Liver (tissue), 9 donors: Measurements from ENCODE around the gene ANKRD16. TPM values are rescaled to one million over a fixed set of nuclear protein-coding genes. Genes with fewer than 3 reads are reported as not detected.

Source experiments
- DNase-seq: peaks from one replicate; pipeline ENCODE4 v3.0.0-alpha.2; 2017; ENCODE audit warnings: low spot score
- H3K27ac ChIP-seq, 2 donors: one replicate each; pipeline ENCODE4 v1.7.0; 2013; ENCODE audit warnings: inconsistent platforms in 2 of 2, low read length in 2 of 2, control low read depth in 1 of 2, low read depth in 1 of 2, mild to moderate bottlenecking in 1 of 2
- H3K27me3 ChIP-seq, 4 donors: one replicate each; pipeline versions ENCODE4 v1.6.1 to v1.7.0; 2013; ENCODE audit warnings: low read length in 3 of 4, inconsistent platforms in 1 of 4, mild to moderate bottlenecking in 1 of 4, moderate library complexity in 1 of 4; ENCODE audit not compliant: control insufficient read depth in 4 of 4, insufficient read depth in 4 of 4
- H3K36me3 ChIP-seq, 4 donors: one replicate each; pipeline versions ENCODE4 v1.6.1 to v1.7.0; 2013; ENCODE audit warnings: low read length in 3 of 4, mild to moderate bottlenecking in 3 of 4, low read depth in 1 of 4, moderate library complexity in 1 of 4; ENCODE audit not compliant: control insufficient read depth in 4 of 4, insufficient read depth in 3 of 4
- H3K4me1 ChIP-seq, 4 donors: one replicate each; pipeline versions ENCODE4 v1.6.1 to v1.7.0; 2013; ENCODE audit warnings: low read length in 3 of 4, mild to moderate bottlenecking in 3 of 4, moderate library complexity in 1 of 4; ENCODE audit not compliant: control insufficient read depth in 4 of 4, insufficient read depth in 4 of 4
- H3K4me3 ChIP-seq, 3 donors: one replicate each; pipeline versions ENCODE4 v1.6.1 to v1.7.0; 2013; ENCODE audit warnings: low read length in 3 of 3, control low read depth in 1 of 3, low read depth in 1 of 3, mild to moderate bottlenecking in 1 of 3
- H3K9ac ChIP-seq, 2 donors: one replicate each; pipeline ENCODE4 v1.7.0; 2013; ENCODE audit warnings: low read length in 2 of 2, mild to moderate bottlenecking in 2 of 2, moderate library complexity in 2 of 2, control low read depth in 1 of 2, low read depth in 1 of 2
- H3K9me3 ChIP-seq, 4 donors: one replicate each; pipeline versions ENCODE4 v1.6.1 to v1.7.0; 2013; ENCODE audit warnings: low read length in 3 of 4; ENCODE audit not compliant: control insufficient read depth in 4 of 4
- ATF3 ChIP-seq: IDR thresholded peaks from 2 replicates; pipeline ENCODE4 v1.6.1; 2016; ENCODE audit warnings: antibody characterized with exemption
- CTCF ChIP-seq: fragments of 150-350 bp; IDR thresholded peaks from 2 replicates; pipeline ENCODE4 v1.5.1; 2017; ENCODE audit warnings: improper control_type of control experiment, low read depth, low read length; ENCODE audit not compliant: missing input control
- EGR1 ChIP-seq, 2 donors: IDR thresholded peaks; 2 replicates each; pipeline ENCODE4 v1.6.1; 2016 to 2018; ENCODE audit warnings: antibody characterized with exemption in 2 of 2, low read depth in 2 of 2
- FOXA1 ChIP-seq: IDR thresholded peaks from 2 replicates; pipeline ENCODE4 v1.6.1; 2016; ENCODE audit warnings: antibody characterized with exemption
- FOXA2 ChIP-seq: IDR thresholded peaks from 2 replicates; pipeline ENCODE4 v1.6.1; 2016; ENCODE audit warnings: antibody characterized with exemption
- GABPA ChIP-seq, 2 donors: IDR thresholded peaks in 1 of 2; conservative IDR thresholded peaks in 1 of 2; 2 replicates each; pipeline ENCODE4 v1.6.1; 2016; ENCODE audit warnings: antibody characterized with exemption in 2 of 2, mild to moderate bottlenecking in 1 of 2, moderate library complexity in 1 of 2
- HNF4A ChIP-seq, 2 donors: conservative IDR thresholded peaks; 2 replicates each; pipeline ENCODE4 v1.6.1; 2016; ENCODE audit warnings: antibody characterized with exemption in 2 of 2, mild to moderate bottlenecking in 2 of 2
- HNF4G ChIP-seq: IDR thresholded peaks from 2 replicates; pipeline ENCODE4 v1.6.1; 2016; ENCODE audit warnings: antibody characterized with exemption
- JUND ChIP-seq, 2 donors: IDR thresholded peaks; 2 replicates each; pipeline ENCODE4 v1.6.1; 2016; ENCODE audit warnings: antibody characterized with exemption in 2 of 2
- MAX ChIP-seq: IDR thresholded peaks from 2 replicates; pipeline ENCODE4 v1.6.1; 2016; ENCODE audit warnings: antibody characterized with exemption
- NR2F2 ChIP-seq: IDR thresholded peaks from 2 replicates; pipeline ENCODE4 v1.6.1; 2016; ENCODE audit warnings: antibody characterized with exemption
- RAD21 ChIP-seq, 2 donors: IDR thresholded peaks; 2 replicates each; pipeline ENCODE4 v1.6.1; 2016; ENCODE audit warnings: antibody characterized with exemption in 2 of 2, mild to moderate bottlenecking in 2 of 2
- REST ChIP-seq: IDR thresholded peaks from 2 replicates; pipeline ENCODE4 v1.6.1; 2016; ENCODE audit warnings: antibody characterized with exemption, mild to moderate bottlenecking
- TAF1 ChIP-seq: conservative IDR thresholded peaks from 2 replicates; pipeline ENCODE4 v1.6.1; 2016; ENCODE audit warnings: antibody characterized with exemption, mild to moderate bottlenecking
- YY1 ChIP-seq: IDR thresholded peaks from 2 replicates; pipeline ENCODE4 v1.6.1; 2016; ENCODE audit warnings: antibody characterized with exemption, mild to moderate bottlenecking
- ZBTB33 ChIP-seq: IDR thresholded peaks from 2 replicates; pipeline ENCODE4 v1.6.1; 2016; ENCODE audit warnings: antibody characterized with exemption
- WGBS: extraction: QIAGEN DNeasy Blood & Tissue Kit; methylation state at CpG from one replicate; pipeline ENCODE4 v1.1.7; 2013; 5-methylcytosine and 5-hydroxymethylcytosine counted together
- polyA plus RNA-seq, 2 donors: library from polyadenylated mRNA; stranded (reverse) in 1 of 2; unstranded in 1 of 2; fragments of 200-250 nt in 1 of 2; fragments of >200 nt in 1 of 2; fragmentation: Nextera tagmentation in 1 of 2; extraction: Ambion mirVana in 1 of 2; gene quantifications; one replicate each; pipeline versions ENCODE4 v1.2.1 to v1.2.3, GENCODE V29; 2013 to 2015
- total RNA-seq, 2 donors: library from RNA; depleted of rRNA; stranded (reverse); fragments of >200 nt; gene quantifications; one replicate each; pipeline ENCODE4 v1.2.3, GENCODE V29; 2014
- donor health status: healthy.
- donor health status: healthy.
- donor health status: healthy.
- donor health status: healthy.
- donor health status: healthy.

Gene ANKRD16
- total and polyA plus RNA-seq, 4 donors = 1.1 to 3.6 (median 2.3) TPM

GRCh38 chr10:5935628-5936027 is 45.9 kb upstream of the ANKRD16 start (continued):
- no peak for TF ChIP-seq REST

- Histone ChIP-seq H3K9ac (no peak overlapping the region), H3K27me3 (no peaks in the 10 kb centered on the region), H3K9me3 (no peaks in the 10 kb centered on the region), H3K36me3 (peaks cover 9 to 23% (median 19%) of the 10 kb centered on the region in 4 donors), H3K27ac (no peak overlapping the region), H3K4me1 (peaks cover 10 to 31% (median 20%) of the 10 kb centered on the region in 4 donors), H3K4me3 (no peak overlapping the region)
- TF ChIP-seq ATF3 (no peak), TAF1 (no peak), FOXA1 (no peak), HNF4G (no peak), YY1 (no peak), REST (no peak), MAX (no peak), ZBTB33 (no peak), NR2F2 (no peak), EGR1 (IDR thresholded peaks at IDR 0.05; ENCODE audit: low read depth in 2 of 2) (no peak), GABPA (IDR thresholded peaks at IDR 0.05 in 1 of 2, conservative IDR thresholded peaks at IDR 0.05 in 1 of 2) (no peak), JUND (IDR thresholded peaks at IDR 0.05) (no peak), CTCF (no peak), HNF4A (conservative IDR thresholded peaks at IDR 0.05) (no peak), FOXA2 (no peak), RAD21 (IDR thresholded peaks at IDR 0.05) (no peak)
- WGBS = 91% methylated on average over 14 of the region's 14 CpGs
- DNase-seq = no peak
These were observed 44.3 kb upstream of the ANKRD16 start for GRCh38 chr10:5933909-5934546.
